GM19193 (cell line): Measurements from ENCODE around the gene PDPN.

Source experiments
- POLR2A ChIP-seq: IDR thresholded peaks from 4 replicates; pipeline ENCODE4 v1.6.1; 2011; ENCODE audit not compliant: insufficient read depth, insufficient read length; ENCODE audit errors: extremely low read depth

PDPN gene

DNA sequence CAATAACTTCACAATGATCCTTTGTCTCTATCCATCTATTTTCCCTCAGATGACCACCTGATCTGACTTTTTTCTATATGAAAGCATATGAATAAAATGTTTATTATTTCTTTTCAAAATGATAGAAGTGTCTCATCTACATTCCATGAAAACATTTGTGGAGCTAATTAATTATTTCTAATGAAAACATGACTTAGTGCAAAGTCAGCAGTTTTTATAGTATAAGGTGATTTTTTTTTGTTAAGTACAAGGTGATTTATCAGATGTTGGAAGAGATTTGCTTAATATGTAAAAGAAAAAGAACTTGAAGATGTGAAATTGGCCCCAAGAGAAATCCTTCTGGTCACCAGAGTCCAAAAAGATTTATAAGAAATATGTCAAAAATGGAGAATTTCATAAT, 43.5 kb downstream of the PDPN start:
- no peak for TF ChIP-seq POLR2A

DNA sequence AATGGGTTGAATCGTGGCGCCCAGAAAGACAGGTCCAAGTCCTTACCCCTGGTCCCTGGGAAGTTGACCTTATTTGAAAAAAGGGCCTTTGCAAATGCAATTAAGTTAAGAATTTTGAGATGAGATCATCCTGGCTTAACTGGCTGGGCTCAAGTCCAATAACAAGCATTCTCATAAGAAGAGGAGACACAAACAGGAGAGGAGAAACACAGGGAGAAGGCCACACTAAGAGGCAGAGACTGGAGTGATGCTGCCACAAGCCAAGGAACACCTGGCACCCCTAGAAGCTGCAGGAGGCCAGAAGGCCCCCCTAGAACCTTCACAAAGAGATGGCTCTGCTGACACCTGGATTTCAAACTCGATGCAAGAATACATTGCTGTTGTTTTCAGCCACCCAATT, 44.6 kb downstream of the PDPN start:
- TF ChIP-seq POLR2A = no peak

DNA sequence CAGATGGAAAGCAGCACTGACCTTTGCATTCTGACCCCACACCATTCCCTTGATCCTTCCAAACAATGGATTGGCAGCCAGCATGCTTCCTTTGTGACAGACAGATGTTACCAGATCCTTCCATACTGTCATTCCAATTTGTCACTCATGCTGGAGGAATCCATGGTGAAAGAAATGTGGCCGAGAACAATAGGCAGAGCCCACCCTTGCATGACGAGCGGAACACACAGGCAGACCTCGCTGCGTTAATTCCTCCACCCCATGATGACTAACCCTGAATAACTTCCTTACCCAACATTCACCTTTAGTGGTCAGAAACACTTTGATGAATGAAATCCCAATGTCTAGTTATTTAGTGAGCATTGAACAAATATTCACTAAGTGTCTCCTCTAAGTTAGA, 45.1 kb downstream of the PDPN start:
- TF ChIP-seq POLR2A = no peak

DNA sequence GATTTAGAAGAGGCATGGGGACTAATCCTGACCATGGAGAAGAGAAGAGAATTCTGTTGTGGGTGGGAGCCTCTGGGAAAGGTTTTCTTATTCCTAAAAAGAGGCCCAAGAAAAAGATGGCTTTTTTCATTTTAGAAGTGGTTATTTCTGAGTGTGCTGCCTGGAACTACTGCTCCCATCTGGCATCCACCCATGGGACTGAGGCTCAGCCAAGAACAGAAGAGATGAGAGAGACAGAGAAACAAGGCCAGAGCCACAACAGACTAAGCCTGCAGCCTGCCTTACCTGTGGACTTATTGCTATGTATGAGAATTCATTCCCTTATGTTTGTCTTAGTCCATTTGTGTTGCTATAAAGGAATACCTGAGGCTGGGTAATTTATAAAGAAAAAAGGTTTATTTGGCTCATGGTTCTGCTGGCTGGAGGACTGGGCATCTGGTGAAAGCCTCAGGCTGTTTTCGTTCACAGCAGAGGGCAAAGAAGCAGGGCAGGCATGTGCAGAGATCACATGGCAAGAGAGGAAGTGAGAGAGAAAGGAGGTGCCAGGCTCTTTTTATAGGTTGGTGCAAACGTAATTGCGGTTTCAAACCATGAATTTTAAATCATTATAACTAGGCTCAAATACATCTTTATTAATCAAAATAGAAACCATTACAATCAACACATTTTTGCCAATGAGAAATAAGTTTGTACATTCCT, 58.8 kb downstream of the PDPN start:
- TF ChIP-seq POLR2A = no peak

DNA sequence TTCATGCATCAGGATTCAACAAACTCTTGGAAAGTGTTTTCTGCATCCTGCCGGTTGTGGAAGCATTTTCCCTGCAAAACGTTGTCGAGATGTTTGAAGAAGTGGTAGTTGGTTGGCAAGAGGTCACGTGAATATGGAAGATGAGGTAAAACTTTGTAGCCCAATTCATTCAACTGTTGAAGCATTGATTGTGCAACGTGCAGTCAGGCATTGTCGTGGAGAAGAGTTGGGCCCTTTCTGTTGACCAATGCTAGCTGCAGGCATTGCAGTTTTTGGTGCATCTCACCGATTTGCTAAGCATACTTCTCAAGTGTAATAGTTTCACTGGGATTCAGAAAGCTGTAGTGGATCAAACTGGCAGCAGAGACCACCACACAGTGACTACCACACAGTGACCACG, 59.4 kb downstream of the PDPN start:
- no peak for TF ChIP-seq POLR2A

DNA sequence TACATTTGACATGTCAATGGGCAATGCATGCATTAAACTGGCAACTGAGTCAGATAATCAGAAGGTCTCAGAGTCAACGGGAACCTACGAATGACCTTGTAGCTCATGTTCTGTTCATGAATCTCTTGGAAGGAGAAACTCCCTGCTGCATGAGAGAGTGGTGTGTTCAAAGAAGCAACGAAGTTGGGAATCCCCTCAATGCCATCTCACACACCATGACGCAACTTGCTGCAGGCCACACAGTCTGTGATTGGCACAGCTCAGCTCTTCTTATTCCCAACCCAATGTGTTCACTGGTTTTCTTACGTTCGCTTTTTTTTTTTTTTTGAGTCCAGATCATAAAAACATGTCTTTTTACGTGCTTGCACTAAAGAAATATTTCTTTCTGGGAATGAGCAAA, 62.9 kb downstream of the PDPN start:
- no peak for TF ChIP-seq POLR2A

DNA sequence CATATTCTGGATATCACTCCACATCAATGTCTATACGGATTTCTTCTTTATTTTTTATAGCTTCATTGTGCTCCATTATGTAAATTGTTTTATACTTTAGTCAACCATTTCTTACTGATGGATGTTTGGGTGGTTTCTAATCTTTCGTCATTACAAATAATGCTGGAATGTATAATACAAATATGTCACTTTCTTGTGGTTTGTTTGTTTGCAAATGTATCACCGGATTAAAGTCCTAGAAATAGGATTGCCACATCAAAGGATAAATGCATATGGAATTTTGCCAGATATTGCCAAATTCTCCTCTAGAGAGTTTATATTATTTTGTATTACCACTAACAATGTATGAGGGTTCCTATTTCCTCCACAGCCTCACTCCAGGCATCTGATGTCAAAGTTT, 67.6 kb downstream of the PDPN start:
- no peak for TF ChIP-seq POLR2A

DNA sequence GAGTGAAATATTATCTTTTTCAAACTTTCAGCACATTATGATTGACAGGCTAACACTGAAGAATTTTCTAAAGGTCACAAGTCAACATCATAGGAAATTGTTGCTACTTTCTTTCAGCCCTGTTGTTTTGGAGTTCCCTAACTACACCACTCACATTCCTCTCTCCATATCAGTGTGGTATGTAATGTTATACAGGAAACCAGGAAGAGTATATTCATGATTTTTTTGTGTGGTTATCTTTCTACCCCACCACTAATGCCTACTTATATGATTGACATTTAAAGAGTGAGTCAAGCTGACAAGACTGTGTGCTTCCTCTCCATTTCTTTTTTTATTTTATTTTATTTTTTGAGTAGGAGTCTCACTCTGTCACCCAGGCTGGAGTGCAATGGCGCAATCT, 68.6 kb downstream of the PDPN start:
- no peak for TF ChIP-seq POLR2A

DNA sequence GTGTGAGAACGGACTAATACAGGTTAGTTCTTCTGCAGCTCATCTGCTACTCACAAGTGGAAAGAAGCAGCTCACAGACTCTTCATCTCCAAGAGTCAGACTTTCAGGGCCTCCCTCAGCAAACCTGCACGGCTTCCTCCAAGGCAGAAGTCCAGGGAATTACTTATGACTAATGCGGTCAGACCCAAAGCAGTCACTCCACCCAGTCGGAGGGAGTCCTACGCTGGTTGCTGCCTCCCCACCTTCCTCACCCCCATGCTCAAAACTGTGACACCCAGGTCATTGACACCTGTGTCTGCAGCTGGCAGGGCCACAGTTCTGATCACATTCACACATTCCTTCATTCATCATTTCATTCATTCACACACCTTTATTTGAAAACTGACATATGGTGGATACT, 77.9 kb downstream of the PDPN start:
- TF ChIP-seq POLR2A = no peak

DNA sequence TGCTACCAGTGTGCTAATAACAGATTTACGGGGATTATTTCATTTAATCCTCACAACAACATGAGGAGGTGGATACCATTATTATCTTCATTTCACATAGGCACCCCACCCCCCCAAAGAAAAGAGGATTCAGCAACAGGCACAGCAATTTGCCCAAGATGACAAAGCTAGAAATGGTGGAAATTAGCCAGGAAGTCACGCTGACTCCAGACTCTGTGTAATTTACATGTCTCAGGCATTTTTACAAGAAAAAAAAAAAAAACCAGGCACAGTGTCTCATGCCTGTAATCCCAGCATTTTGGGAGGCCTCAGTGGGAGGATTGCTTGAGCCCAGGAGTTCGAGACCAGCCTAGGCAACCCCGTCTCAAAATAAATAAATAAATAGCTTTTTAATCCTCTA, 78.9 kb downstream of the PDPN start:
- no peak for TF ChIP-seq POLR2A

DNA sequence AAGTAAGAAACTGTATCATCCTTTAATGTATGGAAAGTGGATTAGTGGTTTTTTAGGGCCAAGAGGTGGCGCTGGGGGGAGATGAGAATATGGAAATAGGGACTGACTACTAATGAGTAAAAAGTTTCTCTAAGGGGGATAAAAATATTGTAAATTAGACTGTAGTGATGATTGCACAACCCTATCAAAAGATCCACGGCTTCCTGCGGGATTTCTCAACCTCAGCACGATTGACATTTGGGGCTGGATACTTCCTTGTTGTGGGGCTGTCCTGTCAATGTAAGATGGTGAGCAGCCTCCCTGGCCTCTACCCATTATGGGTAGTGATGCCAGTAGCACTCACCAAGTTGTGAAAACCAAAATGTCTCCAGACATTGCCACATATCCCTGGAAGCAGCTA, 80.3 kb downstream of the PDPN start:
- no peak for TF ChIP-seq POLR2A

DNA sequence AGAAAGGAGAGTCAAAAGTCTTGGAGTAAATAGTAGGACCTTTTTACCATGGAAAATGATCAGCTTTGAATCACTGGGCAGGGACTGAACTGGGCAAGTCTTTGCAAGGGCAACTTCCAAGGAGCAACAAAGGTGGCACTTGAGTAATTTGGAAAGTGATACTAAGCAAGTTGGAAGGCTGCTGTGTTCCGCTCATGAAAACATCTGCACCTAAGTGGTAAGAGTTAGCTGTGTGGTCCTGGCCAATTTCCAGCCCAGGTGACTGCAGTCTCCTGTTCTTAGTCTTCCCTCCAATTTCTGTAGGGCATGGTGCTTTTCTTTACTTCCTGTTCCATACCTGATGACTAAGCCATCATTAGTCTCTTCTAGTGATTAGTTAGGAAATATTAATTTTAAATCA, 80.8 kb downstream of the PDPN start:
- TF ChIP-seq POLR2A = no peak

DNA sequence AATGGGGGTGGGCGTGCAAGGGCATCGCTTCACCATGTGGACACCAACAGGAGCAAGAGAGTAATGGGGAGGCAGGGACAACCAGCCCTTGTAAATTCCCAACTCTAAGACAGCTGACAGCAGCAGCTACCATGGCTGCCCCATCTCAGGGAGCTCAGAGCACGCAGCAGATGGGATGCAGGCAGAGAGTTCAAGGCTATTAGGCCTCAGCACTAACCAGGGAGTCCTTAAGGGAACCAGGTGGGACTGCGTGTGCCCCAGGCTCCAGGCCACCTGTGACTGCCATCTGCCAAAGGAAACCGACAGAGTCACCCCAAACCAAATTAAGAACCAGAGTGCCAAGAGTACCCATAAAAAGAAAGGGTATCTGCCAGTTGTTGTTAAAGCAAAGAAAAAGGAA, 82.7 kb downstream of the PDPN start:
- no peak for TF ChIP-seq POLR2A
